ENCODE results near the gene IL31. TPM values are rescaled to one million over a fixed set of nuclear protein-coding genes. Genes with fewer than 3 reads are reported as not detected.

IL31 gene
- total RNA-seq, 1 experiment from 2014 or later, result not detected

DNA sequence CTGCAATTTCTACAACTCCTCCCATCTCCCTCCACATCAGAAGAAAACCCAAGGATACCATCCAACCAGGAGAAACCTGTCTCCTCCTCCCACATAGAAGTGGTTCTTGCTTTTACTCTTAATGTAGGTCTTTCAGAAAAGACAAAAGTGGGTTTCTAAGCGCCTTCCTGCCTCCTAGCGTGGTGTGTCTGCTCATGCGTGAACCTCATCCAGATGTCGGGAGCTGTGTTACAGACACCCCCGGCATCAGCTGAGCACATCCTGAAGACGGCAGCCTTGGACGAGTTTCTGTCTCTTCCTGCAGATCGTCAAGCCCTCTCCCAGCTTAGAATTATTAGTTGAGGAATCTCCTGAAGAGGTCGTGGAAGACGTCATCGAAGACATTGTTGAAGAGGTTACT lies 18.4 kb upstream of the IL31 start:
- DNase-seq (ENCODE audit: low spot score), result no peak

- DNase-seq (ENCODE audit: low spot score), result peak; percentile 53
These were observed 17.0 kb upstream of the IL31 start for GRCh38 chr12:122190842-122191668.

- DNase-seq (ENCODE audit: low spot score), result no peak
These were observed 15.8 kb upstream of the IL31 start for GRCh38 chr12:122189626-122190475.

- DNase-seq (ENCODE audit: low spot score), result no peak
These were observed 13.4 kb upstream of the IL31 start for GRCh38 chr12:122187466-122187865.

- no peak for DNase-seq (ENCODE audit: low spot score)
These were observed 11.6 kb upstream of the IL31 start for GRCh38 chr12:122185494-122186082.

GRCh38 chr12:122185079-122185478 lies 11.1 kb upstream of the IL31 start:
- DNase-seq (ENCODE audit: low spot score), result no peak

DNA sequence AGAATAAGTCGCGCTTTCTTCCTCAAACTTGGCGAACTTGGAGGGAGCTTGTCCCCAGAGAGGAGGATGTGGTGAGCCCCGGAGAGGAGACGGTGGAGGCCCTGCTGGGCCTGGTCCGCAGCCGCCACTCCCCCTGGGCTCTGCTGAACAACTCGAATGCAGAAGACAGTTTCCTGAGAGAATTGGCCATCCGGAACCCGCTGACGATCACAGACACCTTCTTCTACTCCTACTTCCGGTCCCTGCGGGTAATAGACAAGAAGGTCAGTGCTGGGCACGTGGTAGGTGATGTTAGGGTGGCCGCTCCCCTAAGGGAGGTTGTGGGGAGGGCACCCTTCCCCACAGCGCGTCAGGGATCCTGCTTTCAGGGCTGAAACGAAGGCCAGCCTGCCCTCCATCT lies 10.5 kb upstream of the IL31 start:
- no peak for DNase-seq (ENCODE audit: low spot score)

DNA sequence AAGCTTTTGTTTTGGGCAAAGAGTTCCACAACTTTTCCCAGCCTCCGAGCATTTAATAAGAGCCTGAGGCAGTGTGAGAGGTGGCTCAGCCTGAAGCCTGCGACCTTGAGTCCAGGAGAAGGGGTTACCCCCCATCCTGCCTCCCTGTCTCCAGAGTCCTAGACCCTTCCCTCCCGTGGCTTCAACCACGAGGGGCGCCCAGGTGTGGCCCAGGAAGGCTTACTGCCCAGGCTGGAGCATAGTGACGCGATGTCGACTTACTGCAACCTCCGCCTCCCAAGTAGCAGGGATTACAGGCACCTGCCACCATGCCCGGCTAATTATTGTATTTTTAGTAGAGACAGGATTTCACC lies 9.5 kb upstream of the IL31 start:
- no peak for DNase-seq (ENCODE audit: low spot score)

DNA sequence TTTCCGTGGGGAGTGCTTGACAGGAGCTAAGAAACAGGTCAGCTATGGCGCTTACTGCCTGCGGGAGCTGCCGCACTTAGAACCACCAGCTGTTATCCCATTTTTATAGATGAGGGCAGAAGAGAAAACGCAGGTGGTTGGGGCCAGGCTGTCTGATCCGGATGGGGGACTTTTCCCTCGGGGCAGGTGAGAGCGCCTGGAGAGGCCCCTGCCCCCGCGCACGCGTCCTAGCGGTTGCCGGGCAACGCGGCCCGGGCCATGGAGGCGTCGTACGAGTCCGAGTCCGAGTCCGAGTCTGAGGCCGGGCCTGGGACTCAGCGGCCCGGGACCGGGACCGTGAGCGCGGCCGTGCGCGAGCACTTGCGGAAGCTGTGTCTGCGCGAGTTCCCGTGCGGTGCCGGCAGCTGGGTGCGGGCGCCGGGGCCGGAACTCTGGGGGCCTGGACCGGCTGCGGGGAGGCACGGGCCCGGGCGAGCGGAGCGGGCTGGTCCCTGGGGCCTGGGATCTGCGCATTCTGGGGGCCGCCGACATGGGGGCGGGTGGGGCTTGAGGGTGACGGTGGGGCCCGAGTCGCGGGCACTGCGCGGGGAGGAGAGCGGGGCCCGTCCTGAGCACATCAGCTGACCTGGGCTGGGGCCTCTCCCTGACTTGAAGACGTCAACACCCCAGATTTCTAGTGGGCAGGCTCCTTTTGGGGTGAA lies 9.0 kb upstream of the IL31 start, which contains the start of gene LRRC43:
Gene LRRC43, plus strand, starts transcription at position 237 of the 701 bp plus-strand sequence. Its CDS starts 22 bp downstream, at position 259.
- DNase-seq (ENCODE audit: low spot score), result no peak

GRCh38 chr12:122176473-122176872 lies 2.5 kb upstream of the IL31 start:
- peak; percentile 30 for DNase-seq (ENCODE audit: low spot score)

DNA sequence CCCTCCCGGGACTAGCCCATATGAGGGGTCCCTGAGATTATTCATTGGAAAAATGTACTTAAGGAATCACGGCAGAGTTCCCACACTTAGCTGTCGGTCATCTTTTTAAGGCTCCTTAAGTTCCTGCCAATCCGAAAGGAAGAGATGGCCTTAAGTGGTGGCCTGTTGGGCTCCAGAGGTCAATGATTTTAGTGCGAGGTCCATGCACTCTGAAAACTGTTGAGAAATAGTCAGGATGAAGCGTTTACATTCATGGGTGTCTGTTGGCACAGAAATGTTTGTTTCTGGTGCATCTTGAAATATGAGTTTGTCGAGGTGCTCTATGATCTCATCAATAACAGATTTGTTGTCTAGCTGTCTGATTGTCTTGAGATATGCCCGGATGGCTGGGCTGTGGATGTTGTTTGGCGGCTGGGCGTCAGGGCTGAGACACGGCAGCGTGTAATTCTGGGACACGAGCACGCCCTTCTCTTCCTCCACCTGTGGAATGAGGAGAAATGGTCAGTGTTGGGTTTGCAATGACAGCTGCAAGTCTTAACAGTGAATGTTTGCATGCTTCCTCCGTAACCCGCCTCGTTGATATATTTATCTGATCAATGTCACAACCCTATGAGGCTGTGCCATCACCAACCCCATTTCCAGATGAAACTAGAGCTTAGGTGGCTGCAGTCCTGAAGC lies 1.6 kb downstream of the IL31 start:
- no peak for DNase-seq (ENCODE audit: low spot score)

GRCh38 chr12:122171399-122171798 lies 2.6 kb downstream of the IL31 start:
- no peak for DNase-seq (ENCODE audit: low spot score)

- no peak for DNase-seq (ENCODE audit: low spot score)
These were observed 5.5 kb downstream of the IL31 start for GRCh38 chr12:122168492-122168891.

- DNase-seq (ENCODE audit: low spot score), result no peak
These were observed 6.6 kb downstream of the IL31 start for GRCh38 chr12:122167356-122167925.

GRCh38 chr12:122166422-122167349 lies 7.3 kb downstream of the IL31 start:
- no peak for DNase-seq (ENCODE audit: low spot score)

DNA sequence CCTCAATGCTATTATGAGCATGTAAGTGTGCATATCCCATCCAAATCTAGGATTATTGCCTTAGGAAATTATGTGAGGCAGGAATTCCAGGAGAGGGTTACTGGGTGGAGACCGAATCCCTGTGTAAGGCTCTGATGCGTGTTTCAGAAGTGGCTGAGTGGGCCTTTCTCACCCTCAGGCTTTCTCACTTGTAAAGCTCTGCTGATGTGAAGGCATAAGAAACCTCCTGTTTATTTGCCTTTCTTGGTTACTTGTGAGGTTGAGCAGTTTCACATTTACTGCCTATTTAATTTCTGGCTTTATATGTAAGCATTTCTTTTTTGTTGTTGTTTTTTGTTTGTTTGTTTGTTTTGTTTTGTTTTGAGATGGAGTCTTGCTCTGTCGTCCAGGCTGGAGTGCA lies 11.0 kb downstream of the IL31 start:
- no peak for DNase-seq (ENCODE audit: low spot score)

- DNase-seq (ENCODE audit: low spot score), result no peak
These were observed 12.3 kb downstream of the IL31 start for GRCh38 chr12:122161682-122162081.

DNA sequence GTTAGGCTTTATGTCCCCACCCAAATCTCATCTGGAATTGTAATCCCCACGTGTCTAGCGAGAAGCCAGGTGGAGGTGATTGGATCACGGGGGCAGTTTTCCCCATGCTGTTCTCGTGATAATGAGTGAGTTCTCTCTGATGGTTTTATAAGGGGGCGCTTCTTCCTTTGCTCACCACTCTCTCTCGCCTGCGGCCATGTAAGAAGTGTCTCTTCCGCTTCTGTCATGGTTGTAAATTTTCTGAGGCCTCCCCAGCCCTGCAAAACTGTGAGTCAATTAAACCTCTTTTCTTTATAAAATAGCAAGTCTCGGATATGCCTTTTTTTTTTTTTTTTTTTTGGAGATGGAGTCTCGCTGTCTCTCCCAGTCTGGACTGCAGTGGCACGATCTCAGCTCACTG lies 13.3 kb downstream of the IL31 start:
- DNase-seq (ENCODE audit: low spot score), result no peak

GRCh38 chr12:122159882-122160281 lies 14.1 kb downstream of the IL31 start:
- DNase-seq (ENCODE audit: low spot score), result no peak
